Endothelial cell of umbilical vein (primary cell): ENCODE results near the gene IQGAP2.

ENCODE experiments used
- EZH2 ChIP-seq: IDR thresholded peaks from 2 replicates; pipeline ENCODE4 v1.6.1; 2012; ENCODE audit warnings: borderline replicate concordance, low read depth, mild to moderate bottlenecking, moderate library complexity, low read length, inconsistent platforms; ENCODE audit not compliant: severe bottlenecking
- FOS ChIP-seq: IDR thresholded peaks from 2 replicates; pipeline ENCODE4 v1.6.1; 2011; ENCODE audit warnings: mild to moderate bottlenecking, low read length, moderate library complexity, borderline replicate concordance; ENCODE audit not compliant: insufficient read depth
- JUN ChIP-seq: IDR thresholded peaks from 2 replicates; pipeline ENCODE4 v1.6.1; 2011; ENCODE audit warnings: borderline replicate concordance, low read depth; ENCODE audit not compliant: insufficient read length, insufficient read depth
- MYC ChIP-seq: IDR thresholded peaks from one replicate; pipeline ENCODE4 v1.6.1; 2011; ENCODE audit warnings: mild to moderate bottlenecking, low read depth, low read length
- POLR2A ChIP-seq: IDR thresholded peaks from 2 replicates; pipeline ENCODE4 v1.6.1; 2012; ENCODE audit warnings: low read depth, mild to moderate bottlenecking, control low read depth, low read length
- POLR2AphosphoS5 ChIP-seq: IDR thresholded peaks from 2 replicates; pipeline ENCODE4 v1.6.1; 2012; ENCODE audit warnings: low read depth, mild to moderate bottlenecking, control low read depth, low read length, moderate library complexity; ENCODE audit not compliant: insufficient read depth
- TF ChIP-seq, protein P1 (sequence below), 2 donors: IDR thresholded peaks; 1 replicate in 1 of 2; 2 replicates in 1 of 2; pipeline ENCODE4 v1.5.1; 2011; ENCODE audit warnings: low read length in 2 of 2, mild to moderate bottlenecking in 2 of 2, moderate library complexity in 2 of 2, control low read depth in 1 of 2, inconsistent platforms in 1 of 2, low read depth in 1 of 2; ENCODE audit not compliant: insufficient read depth in 1 of 2; ENCODE audit errors: extremely low read depth in 1 of 2

DNA sequence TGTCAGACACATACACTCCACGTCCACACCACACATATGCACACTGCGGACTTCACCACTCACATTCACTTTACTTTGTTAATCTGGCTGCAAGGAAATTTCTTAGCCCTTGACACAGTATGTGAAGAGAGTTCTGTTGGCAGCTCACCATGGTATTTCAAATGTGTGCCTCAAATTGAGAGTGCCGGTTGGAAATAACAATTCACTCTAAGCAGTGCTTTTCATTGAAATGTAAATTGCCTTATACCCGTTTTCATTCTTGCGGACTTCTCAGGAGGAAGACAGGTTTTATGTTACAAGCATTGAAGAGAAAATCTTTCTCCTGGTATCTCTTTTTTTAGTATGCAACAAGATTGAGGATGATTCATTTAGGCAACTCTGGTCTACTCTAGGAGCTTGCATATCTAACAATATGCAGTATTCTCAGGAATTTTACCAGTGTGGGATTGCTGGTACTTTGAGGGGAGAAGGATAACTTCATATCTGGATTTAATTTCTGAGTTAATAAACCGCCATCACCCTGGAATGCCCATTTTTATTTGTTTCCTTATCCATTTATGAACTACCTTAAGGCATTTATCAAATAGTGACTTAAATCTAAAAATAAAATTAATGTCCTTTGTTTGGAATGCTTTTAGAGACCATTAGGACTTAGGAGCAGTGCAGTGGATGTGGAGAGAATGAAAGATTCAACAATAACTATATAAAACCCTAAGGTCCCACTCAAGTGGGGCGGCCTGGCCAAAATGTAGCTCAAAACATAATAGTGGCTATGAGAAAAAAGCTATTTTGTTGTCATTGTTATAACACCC, 87.0 kb downstream of the IQGAP2 start:
- TF ChIP-seq POLR2A (no peak), POLR2AphosphoS5 (no peak), JUN (no peak), EZH2 (no peak), MYC (no peak), FOS (no peak)
- TF ChIP-seq, protein P1, sequence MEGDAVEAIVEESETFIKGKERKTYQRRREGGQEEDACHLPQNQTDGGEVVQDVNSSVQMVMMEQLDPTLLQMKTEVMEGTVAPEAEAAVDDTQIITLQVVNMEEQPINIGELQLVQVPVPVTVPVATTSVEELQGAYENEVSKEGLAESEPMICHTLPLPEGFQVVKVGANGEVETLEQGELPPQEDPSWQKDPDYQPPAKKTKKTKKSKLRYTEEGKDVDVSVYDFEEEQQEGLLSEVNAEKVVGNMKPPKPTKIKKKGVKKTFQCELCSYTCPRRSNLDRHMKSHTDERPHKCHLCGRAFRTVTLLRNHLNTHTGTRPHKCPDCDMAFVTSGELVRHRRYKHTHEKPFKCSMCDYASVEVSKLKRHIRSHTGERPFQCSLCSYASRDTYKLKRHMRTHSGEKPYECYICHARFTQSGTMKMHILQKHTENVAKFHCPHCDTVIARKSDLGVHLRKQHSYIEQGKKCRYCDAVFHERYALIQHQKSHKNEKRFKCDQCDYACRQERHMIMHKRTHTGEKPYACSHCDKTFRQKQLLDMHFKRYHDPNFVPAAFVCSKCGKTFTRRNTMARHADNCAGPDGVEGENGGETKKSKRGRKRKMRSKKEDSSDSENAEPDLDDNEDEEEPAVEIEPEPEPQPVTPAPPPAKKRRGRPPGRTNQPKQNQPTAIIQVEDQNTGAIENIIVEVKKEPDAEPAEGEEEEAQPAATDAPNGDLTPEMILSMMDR (IDR thresholded peaks at IDR 0.05; ENCODE audit: extremely low read depth in 1 of 2, insufficient read depth in 1 of 2, low read depth in 1 of 2, low read length in 2 of 2) = no peak
